Neuronal stem cell (in vitro differentiated cells): ENCODE data around the gene ZNF527. TPM values are rescaled to one million over a fixed set of nuclear protein-coding genes. Genes with fewer than 3 reads are reported as not detected.

Source experiments
- DNase-seq: peaks from one replicate; pipeline ENCODE4 v3.0.0-alpha.2; 2013; ENCODE audit warnings: low spot score
- H2AFZ ChIP-seq: one replicate; pipeline ENCODE4 v1.6.1; 2013; ENCODE audit warnings: mild to moderate bottlenecking, low read length, inconsistent platforms
- H2AK5ac ChIP-seq: 2 replicates; pipeline ENCODE4 v1.6.1; 2013; ENCODE audit warnings: low read depth, mild to moderate bottlenecking, inconsistent platforms, low read length, moderate library complexity, mixed read lengths
- H2BK120ac ChIP-seq: 2 replicates; pipeline ENCODE4 v1.6.1; 2013; ENCODE audit warnings: low read depth, mild to moderate bottlenecking, inconsistent platforms, low read length, moderate library complexity, mixed read lengths
- H2BK12ac ChIP-seq: one replicate; pipeline ENCODE4 v1.6.1; 2013; ENCODE audit warnings: low read length, inconsistent platforms
- H2BK15ac ChIP-seq: 2 replicates; pipeline ENCODE4 v1.6.1; 2013; ENCODE audit warnings: mild to moderate bottlenecking, low read length, inconsistent platforms, mixed read lengths
- H2BK5ac ChIP-seq: one replicate; pipeline ENCODE4 v1.6.1; 2013; ENCODE audit warnings: inconsistent platforms, mild to moderate bottlenecking, low read length, moderate library complexity
- H3K14ac ChIP-seq: one replicate; pipeline ENCODE4 v1.6.1; 2013; ENCODE audit warnings: low read length, inconsistent platforms
- H3K18ac ChIP-seq: 2 replicates; pipeline ENCODE4 v1.6.1; 2013; ENCODE audit warnings: low read length, inconsistent platforms
- H3K23ac ChIP-seq: 2 replicates; pipeline ENCODE4 v1.6.1; 2013; ENCODE audit warnings: low read depth, mild to moderate bottlenecking, mixed read lengths, low read length, inconsistent platforms; ENCODE audit not compliant: poor library complexity
- H3K27ac ChIP-seq: replicated peaks from 3 replicates; pipeline ENCODE4 v1.5.1; 2013; ENCODE audit warnings: low read length, inconsistent platforms
- H3K27me3 ChIP-seq, 3 experiments: 2 replicates each; pipeline ENCODE4 v1.6.1; 2013; ENCODE audit warnings: low read length in 3 of 3, mild to moderate bottlenecking in 2 of 3, inconsistent platforms in 1 of 3, low read depth in 1 of 3, mixed read lengths in 1 of 3, moderate library complexity in 1 of 3; ENCODE audit not compliant: control insufficient read depth in 3 of 3, insufficient read depth in 3 of 3
- H3K36me3 ChIP-seq, 2 donors: replicated peaks in 1 of 2; 2 replicates each; pipeline ENCODE4 v1.6.1; 2013; ENCODE audit warnings: low read length in 2 of 2; ENCODE audit not compliant: control insufficient read depth in 2 of 2, insufficient read depth in 2 of 2
- H3K4ac ChIP-seq: 2 replicates; pipeline ENCODE4 v1.6.1; 2013; ENCODE audit warnings: inconsistent platforms, mild to moderate bottlenecking, low read length, moderate library complexity
- H3K4me1 ChIP-seq, 2 donors: 1 replicate in 1 of 2; 2 replicates in 1 of 2; pipeline ENCODE4 v1.6.1; 2013; ENCODE audit warnings: low read length in 2 of 2, low read depth in 1 of 2; ENCODE audit not compliant: control insufficient read depth in 2 of 2, insufficient read depth in 1 of 2
- H3K4me2 ChIP-seq: one replicate; pipeline ENCODE4 v1.6.1; 2013; ENCODE audit warnings: mild to moderate bottlenecking, low read length, inconsistent platforms; ENCODE audit not compliant: insufficient read depth, poor library complexity, severe bottlenecking
- H3K4me3 ChIP-seq, 2 donors: 2 replicates each; pipeline ENCODE4 v1.5.1; 2013; ENCODE audit warnings: low read length in 2 of 2, mild to moderate bottlenecking in 2 of 2, inconsistent platforms in 1 of 2, moderate library complexity in 1 of 2
- H3K79me1 ChIP-seq: one replicate; pipeline ENCODE4 v1.6.1; 2013; ENCODE audit warnings: low read depth, mild to moderate bottlenecking, inconsistent platforms, low read length, moderate library complexity
- H3K9ac ChIP-seq: one replicate; pipeline ENCODE4 v1.6.1; 2013; ENCODE audit warnings: mild to moderate bottlenecking, low read depth, low read length, inconsistent platforms; ENCODE audit not compliant: poor library complexity
- H3K9me3 ChIP-seq, 2 donors: replicated peaks in 1 of 2; 2 replicates each; pipeline versions ENCODE3 to v1.6.1; 2013; ENCODE audit warnings: low read length in 2 of 2, mild to moderate bottlenecking in 2 of 2, inconsistent platforms in 1 of 2, low read depth in 1 of 2, mixed read lengths in 1 of 2, moderate library complexity in 1 of 2; ENCODE audit not compliant: control insufficient read depth in 2 of 2, insufficient read depth in 1 of 2
- H4K8ac ChIP-seq: one replicate; pipeline ENCODE4 v1.6.1; 2013; ENCODE audit warnings: low read depth, mild to moderate bottlenecking, inconsistent platforms, low read length, moderate library complexity
- H4K91ac ChIP-seq: one replicate; pipeline ENCODE4 v1.6.1; 2013; ENCODE audit warnings: low read length, low read depth, mild to moderate bottlenecking, inconsistent platforms; ENCODE audit not compliant: poor library complexity
- WGBS, 2 donors: extraction: QIAGEN DNeasy Blood & Tissue Kit; methylation state at CpG; one replicate each; pipeline ENCODE4 v1.1.7; 2013; ENCODE audit warnings: missing lambda C conversion rate in 2 of 2, mixed read lengths in 1 of 2; ENCODE audit not compliant: insufficient read length in 2 of 2, insufficient replicate concordance in 1 of 2; ENCODE audit errors: extremely low coverage in 2 of 2; 5-methylcytosine and 5-hydroxymethylcytosine counted together
- polyA plus RNA-seq, 2 experiments: library from polyadenylated mRNA; stranded (reverse); fragments of 200-250 nt; gene quantifications; one replicate each; pipeline ENCODE4 v1.2.3, GENCODE V29; 2013

The ZNF527 gene
- 2.4 TPM for polyA plus RNA-seq (2013, experiment 1 of 2)
- polyA plus RNA-seq (2013, experiment 2 of 2): 2.6 TPM

DNA sequence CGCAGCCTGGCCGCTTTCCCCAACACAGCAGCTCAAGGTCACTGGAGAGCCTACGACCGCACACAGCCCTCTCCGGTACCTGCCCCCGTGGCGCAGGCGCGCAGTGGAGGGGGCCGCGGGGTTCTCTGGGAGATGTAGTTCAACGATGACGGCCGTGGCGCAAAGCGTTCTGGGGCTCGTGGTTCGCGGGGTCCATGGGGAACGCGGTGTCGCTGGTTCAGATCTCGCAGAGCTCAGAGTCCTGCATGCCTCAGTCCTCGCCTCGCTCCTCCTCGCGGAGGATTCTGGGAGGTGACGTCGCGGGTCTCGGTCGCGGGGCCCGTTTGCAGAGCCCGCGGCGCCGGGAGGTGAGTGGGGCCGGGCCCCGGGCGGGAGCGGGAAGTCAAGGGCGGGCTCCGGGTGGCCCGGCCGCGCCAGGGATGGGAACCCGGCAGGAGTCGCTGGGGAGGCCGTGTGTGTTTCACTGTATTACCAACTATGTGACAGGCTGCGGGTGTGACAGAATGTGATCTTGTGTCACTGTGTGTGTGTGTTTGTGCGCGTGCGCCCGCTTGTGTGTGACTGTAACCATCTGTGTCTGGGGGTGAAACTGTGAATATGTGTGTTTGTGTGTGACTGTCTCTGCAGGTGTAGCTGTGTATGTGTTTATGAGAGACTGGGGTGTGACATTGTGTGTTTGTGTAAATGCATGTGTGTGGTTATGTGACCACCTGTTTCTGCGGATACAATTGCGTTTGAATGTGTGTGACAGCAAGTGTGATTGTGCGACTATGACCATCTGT lies at the start of gene ZNF527:
Gene ZNF527, plus strand, starts transcription at position 220 of the 782 bp plus-strand sequence. CDS start 3,100 bp downstream, outside the sequence.
- no peak within 1 kb of the TSS for H2BK5ac ChIP-seq
- no peak within 1 kb of the TSS for H3K23ac ChIP-seq
- peak; percentile 92 for DNase-seq
- H3K79me1 ChIP-seq: no peaks in the 10 kb centered on the region
- no peak within 1 kb of the TSS for H2BK12ac ChIP-seq
- H4K91ac ChIP-seq: no peak within 1 kb of the TSS
- H3K14ac ChIP-seq: no peak within 1 kb of the TSS
- H4K8ac ChIP-seq: no peak within 1 kb of the TSS
- WGBS, 2 donors: no CpG with 5 or more reads among the region's 58 CpGs
- no peaks in the 10 kb centered on the region for H3K27me3 ChIP-seq
- H3K4me3 ChIP-seq: peak within 1 kb of the TSS; percentile 69 to 84
- H2BK15ac ChIP-seq: no peak within 1 kb of the TSS
- peak within 1 kb of the TSS; percentile 92 for H2AFZ ChIP-seq
- H3K18ac ChIP-seq: peak within 1 kb of the TSS; percentile 53
- peaks cover 6 to 28% of the 10 kb centered on the region in 2 donors for H3K36me3 ChIP-seq
- peaks cover 0 to 5% of the 10 kb centered on the region in 2 donors for H3K4me1 ChIP-seq
- H3K9ac ChIP-seq: peak within 1 kb of the TSS; percentile 66
- H3K27ac ChIP-seq: no peak within 1 kb of the TSS
- no peak within 1 kb of the TSS for H2BK120ac ChIP-seq
- H2AK5ac ChIP-seq: no peak within 1 kb of the TSS
- H3K4ac ChIP-seq: no peak within 1 kb of the TSS
- peak within 1 kb of the TSS; percentile 82 for H3K4me2 ChIP-seq
- H3K9me3 ChIP-seq: peaks cover 2 to 34% of the 10 kb centered on the region in 2 donors

DNA sequence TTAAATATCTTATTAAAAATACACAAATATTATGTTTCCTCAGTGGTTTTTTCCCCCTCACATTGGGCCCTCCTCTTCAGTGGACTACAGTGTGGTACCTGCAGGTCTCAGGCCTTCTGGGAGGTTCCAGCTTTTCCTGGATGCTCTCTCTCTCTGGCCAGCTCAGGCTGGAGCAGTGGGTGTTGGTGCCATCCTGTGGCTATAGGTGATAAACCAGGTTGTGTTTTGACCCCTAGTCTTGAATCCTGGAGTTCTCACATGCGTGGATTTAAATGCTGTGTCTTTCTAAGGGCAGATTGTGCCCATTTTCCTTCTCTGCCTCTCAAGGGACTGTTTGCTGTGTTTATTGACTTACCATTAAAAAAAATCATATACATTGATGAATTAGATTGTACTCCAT lies 41.2 kb upstream of the ZNF527 start:
- H2AFZ ChIP-seq: no peak overlapping the region
- H3K4ac ChIP-seq: no peak overlapping the region
- H3K9me3 ChIP-seq: peaks cover 0 to 48% of the 10 kb centered on the region in 2 donors
- no peak overlapping the region for H3K14ac ChIP-seq
- H2AK5ac ChIP-seq: no peak overlapping the region
- no peak overlapping the region for H2BK5ac ChIP-seq
- no peak overlapping the region for H3K4me2 ChIP-seq
- H3K9ac ChIP-seq: no peak overlapping the region
- no peaks in the 10 kb centered on the region for H3K79me1 ChIP-seq
- H3K27me3 ChIP-seq: no peaks in the 10 kb centered on the region
- no peak overlapping the region for H3K27ac ChIP-seq
- H2BK120ac ChIP-seq: no peak overlapping the region
- H3K36me3 ChIP-seq: peaks cover 18 to 80% of the 10 kb centered on the region in 2 donors
- H4K91ac ChIP-seq: no peak overlapping the region
- no CpG with 5 or more reads among the region's 1 CpG for WGBS, 2 donors
- H3K4me3 ChIP-seq: no peak overlapping the region
- H3K4me1 ChIP-seq: peaks cover 0 to 5% of the 10 kb centered on the region in 2 donors
- H4K8ac ChIP-seq: no peak overlapping the region
- no peak overlapping the region for H3K23ac ChIP-seq
- no peak overlapping the region for H2BK15ac ChIP-seq
- no peak for DNase-seq
- no peak overlapping the region for H3K18ac ChIP-seq
- no peak overlapping the region for H2BK12ac ChIP-seq

DNA sequence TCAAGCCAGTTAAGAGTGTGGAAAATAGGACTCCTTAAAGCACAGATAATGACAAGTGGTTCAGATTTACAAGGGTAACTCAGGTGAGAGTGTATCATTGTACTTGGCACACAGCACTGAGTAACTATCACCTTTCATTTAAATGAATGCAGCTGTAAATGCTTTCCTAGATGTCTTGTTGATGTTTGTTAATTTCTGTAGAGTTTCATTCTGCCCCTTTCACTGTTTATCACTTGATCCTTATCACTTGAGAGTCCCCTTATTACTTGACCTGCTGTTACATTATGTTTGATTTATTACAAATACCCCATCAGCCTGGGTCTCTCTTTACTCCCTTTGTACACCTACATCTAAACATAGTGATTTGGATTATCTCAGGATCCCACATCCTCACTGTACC lies 38.1 kb upstream of the ZNF527 start:
- Histone ChIP-seq H3K27me3 (no peaks in the 10 kb centered on the region), H2AFZ (no peak overlapping the region), H3K4me1 (peaks cover 0 to 9% of the 10 kb centered on the region in 2 donors), H3K18ac (no peak overlapping the region), H3K14ac (no peak overlapping the region), H2AK5ac (no peak overlapping the region), H4K8ac (no peak overlapping the region), H3K9ac (no peak overlapping the region), H2BK5ac (no peak overlapping the region), H2BK12ac (no peak overlapping the region), H3K4ac (no peak overlapping the region), H3K4me2 (no peak overlapping the region), H3K23ac (no peak overlapping the region), H2BK15ac (no peak overlapping the region), H4K91ac (no peak overlapping the region), H3K27ac (no peak overlapping the region), H3K4me3 (no peak overlapping the region), H2BK120ac (no peak overlapping the region), H3K36me3 (peaks cover 13 to 68% of the 10 kb centered on the region in 2 donors), H3K9me3 (peaks cover 0 to 45% of the 10 kb centered on the region in 2 donors), H3K79me1 (peaks cover 8% of the 10 kb centered on the region)
- no peak for DNase-seq

DNA sequence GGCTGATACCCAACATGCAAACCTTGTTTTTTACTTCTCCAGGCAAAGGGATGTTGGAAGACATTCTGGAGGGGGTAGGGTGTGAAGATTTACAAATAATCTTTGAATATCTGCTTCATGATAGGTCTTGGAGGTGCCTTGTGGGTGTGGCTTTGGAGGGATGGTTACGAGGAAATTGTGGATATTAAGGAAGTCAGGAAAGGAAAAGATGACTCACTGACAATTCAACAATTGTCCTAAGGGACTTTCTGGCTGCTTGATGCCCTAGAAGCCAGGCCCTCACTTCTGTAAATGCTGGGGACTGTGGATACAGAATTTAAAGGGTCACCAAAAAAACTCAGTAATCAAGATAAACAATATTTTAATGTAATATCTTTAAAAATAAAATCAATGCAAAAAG lies 37.4 kb upstream of the ZNF527 start:
- Histone ChIP-seq H3K4me2 (no peak overlapping the region), H2AK5ac (no peak overlapping the region), H2BK120ac (no peak overlapping the region), H2BK15ac (no peak overlapping the region), H3K27me3 (no peaks in the 10 kb centered on the region), H3K4ac (no peak overlapping the region), H3K14ac (no peak overlapping the region), H3K4me3 (no peak overlapping the region), H3K9ac (no peak overlapping the region), H3K36me3 (peaks cover 11 to 66% of the 10 kb centered on the region in 2 donors), H3K18ac (no peak overlapping the region), H3K27ac (no peak overlapping the region), H3K79me1 (peaks cover 8% of the 10 kb centered on the region), H4K91ac (no peak overlapping the region), H4K8ac (no peak overlapping the region), H2BK5ac (no peak overlapping the region), H3K4me1 (peaks cover 0 to 9% of the 10 kb centered on the region in 2 donors), H3K9me3 (peaks cover 0 to 44% of the 10 kb centered on the region in 2 donors), H3K23ac (no peak overlapping the region), H2BK12ac (no peak overlapping the region), H2AFZ (no peak overlapping the region)
- no CpG with 5 or more reads among the region's 1 CpG for WGBS, 2 donors
- no peak for DNase-seq
